Measurements from ENCODE around the gene LRRC38.
"Not testable (repeated sequence)": the region's sequence is repeated elsewhere in the genome, so short reads cannot be mapped to it uniquely, and the experiment has no call there.

The LRRC38 gene

DNA sequence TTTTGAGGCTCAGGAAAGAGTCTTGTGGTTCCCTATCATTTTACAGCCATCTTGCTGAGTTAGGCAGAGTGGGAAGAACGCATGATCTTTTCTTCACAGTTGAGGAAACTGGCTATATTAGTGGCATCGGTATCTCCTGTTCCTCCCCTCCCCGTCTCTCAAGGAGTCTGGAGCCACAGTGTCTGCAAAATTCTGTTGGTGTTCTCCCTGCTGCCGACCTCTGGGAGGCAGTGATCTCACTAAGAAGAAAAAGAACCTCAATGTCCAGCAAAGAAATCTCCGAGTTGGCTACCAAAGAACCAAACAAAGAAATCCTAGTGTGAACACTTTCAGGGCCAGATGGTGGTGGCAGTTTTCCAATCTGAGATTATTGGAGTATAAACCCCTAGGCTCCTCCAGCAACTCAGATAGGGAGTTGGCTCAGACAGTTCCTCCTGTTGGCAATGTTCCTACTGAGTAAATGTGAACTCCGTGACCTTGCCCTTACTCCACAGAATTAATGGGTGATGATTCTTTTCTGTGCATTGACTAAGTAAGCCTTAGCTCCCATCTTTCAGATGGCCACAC lies 62.3 kb downstream of the LRRC38 start:
- no peak for TF ChIP-seq CTCF (IDR thresholded peaks at IDR 0.05; ENCODE audit: low read length, missing control alignments)
- no peak overlapping the region for H3K4me3 ChIP-seq (replicated peaks; ENCODE audit: low read depth, low read length)
- peak; percentile 5 for DNase-seq (ENCODE audit: low read depth)

GRCh38 chr1:13450204-13450603 lies 63.6 kb downstream of the LRRC38 start:
- DNase-seq (ENCODE audit: low read depth), result no peak
- no peak overlapping the region for H3K4me3 ChIP-seq (replicated peaks; ENCODE audit: low read depth, low read length)
- no peak for TF ChIP-seq CTCF (IDR thresholded peaks at IDR 0.05; ENCODE audit: low read length, missing control alignments)

- TF ChIP-seq CTCF (IDR thresholded peaks at IDR 0.05; ENCODE audit: low read length, missing control alignments), result no peak
Measured at GRCh38 chr1:13443335-13443979, 70.3 kb downstream of the LRRC38 start.

GRCh38 chr1:13439104-13439783 lies 74.6 kb downstream of the LRRC38 start:
- not testable (repeated sequence) for DNase-seq (ENCODE audit: low read depth); H3K4me3 ChIP-seq (replicated peaks; ENCODE audit: low read depth, low read length)

More at GRCh38 chr1:13443335-13443979, 70.3 kb downstream of the LRRC38 start:
- H3K4me3 ChIP-seq (replicated peaks; ENCODE audit: low read depth, low read length), result no peak overlapping the region
- DNase-seq (ENCODE audit: low read depth), result no peak

- no peak for TF ChIP-seq CTCF (IDR thresholded peaks at IDR 0.05; ENCODE audit: low read length, missing control alignments)
- H3K4me3 ChIP-seq (replicated peaks; ENCODE audit: low read depth, low read length), result no peak overlapping the region
- no peak for DNase-seq (ENCODE audit: low read depth)
Measured at GRCh38 chr1:13435458-13435857, 78.3 kb downstream of the LRRC38 start.

DNA sequence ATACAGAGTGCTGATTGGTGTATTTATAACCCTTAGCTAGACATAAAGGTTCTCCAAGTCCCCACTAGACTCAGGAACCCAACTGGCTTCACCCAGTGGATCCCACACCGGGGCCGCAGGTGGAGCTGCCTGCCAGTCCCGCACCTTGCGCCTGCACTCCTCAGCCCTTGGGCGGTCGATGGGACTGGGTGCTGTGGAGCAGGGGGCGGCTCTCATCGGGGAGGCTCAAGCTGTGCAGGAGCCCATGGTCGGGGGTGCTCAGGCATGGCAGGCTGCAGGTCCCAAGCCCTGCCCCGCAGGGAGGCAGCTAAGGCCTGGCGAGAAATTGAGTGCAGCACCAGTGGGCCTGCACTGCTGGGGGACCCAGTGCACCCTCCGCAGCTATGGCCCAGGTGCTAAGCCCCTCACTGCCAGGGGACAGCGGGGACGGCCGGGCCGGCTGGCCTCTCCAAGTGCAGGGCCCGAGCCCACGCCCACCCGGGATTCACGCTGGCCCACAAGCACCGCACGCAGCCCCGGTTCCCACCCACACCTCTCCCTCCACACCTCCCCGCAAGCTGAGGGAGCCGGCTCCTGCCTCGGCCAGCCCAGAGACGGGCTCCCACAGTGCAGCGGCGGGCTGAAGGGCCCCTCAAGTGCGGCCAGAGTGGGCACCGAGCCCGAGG lies 80.0 kb downstream of the LRRC38 start:
- not testable (repeated sequence) for H3K4me3 ChIP-seq (replicated peaks; ENCODE audit: low read depth, low read length); DNase-seq (ENCODE audit: low read depth)

DNA sequence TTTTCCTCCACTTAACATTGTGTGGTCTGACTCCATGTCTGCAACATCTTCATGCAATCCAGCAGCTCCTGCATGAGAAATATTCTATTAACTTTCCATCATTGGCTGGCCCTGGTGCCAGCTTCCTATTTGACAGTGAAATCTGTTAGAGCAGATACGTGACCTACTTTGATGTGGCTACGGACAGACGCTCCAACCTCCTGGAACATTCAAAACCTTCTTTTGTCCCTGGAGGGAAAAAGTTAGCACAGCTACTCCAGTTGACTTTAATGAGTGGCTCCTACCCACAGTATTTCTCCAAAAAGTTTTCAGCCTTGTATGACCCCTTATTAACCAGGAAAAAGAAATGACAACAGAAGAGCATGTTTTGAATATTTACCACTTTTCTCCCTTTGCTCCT lies 81.6 kb downstream of the LRRC38 start:
- H3K4me3 ChIP-seq (replicated peaks; ENCODE audit: low read depth, low read length), result no peak overlapping the region
- no peak for TF ChIP-seq CTCF (IDR thresholded peaks at IDR 0.05; ENCODE audit: low read length, missing control alignments)
- DNase-seq (ENCODE audit: low read depth), result no peak

All from fibroblast of pulmonary artery (primary cell).